Loucy (cell line): Measurements from ENCODE around the gene TAAR8.

Experiments used
- H2AFZ ChIP-seq: fragments of 200-600 bp; sonication (generic); 2 replicates; pipeline ENCODE4 v1.6.0; 2016; ENCODE audit warnings: antibody characterized with exemption, mild to moderate bottlenecking, low read length, moderate library complexity
- H3F3A ChIP-seq: fragments of 200-600 bp; 2 replicates; pipeline ENCODE4 v1.6.0; 2016; ENCODE audit warnings: antibody characterized with exemption, low read depth, mild to moderate bottlenecking
- H3K27me3 ChIP-seq: fragments of 200-600 bp; sonication (generic); 2 replicates; pipeline ENCODE4 v1.6.1; 2014; ENCODE audit warnings: low read length, mild to moderate bottlenecking; ENCODE audit not compliant: insufficient read depth, poor library complexity, severe bottlenecking
- H3K36me3 ChIP-seq: fragments of 200-600 bp; sonication (generic); 2 replicates; pipeline ENCODE4 v1.6.1; 2016; ENCODE audit warnings: low read length; ENCODE audit not compliant: insufficient read depth
- H3K4me1 ChIP-seq: fragments of 200-600 bp; sonication (generic); 2 replicates; pipeline ENCODE4 v1.5.1; 2014; ENCODE audit warnings: low read length, mild to moderate bottlenecking; ENCODE audit not compliant: insufficient read depth, poor library complexity, severe bottlenecking
- H3K4me2 ChIP-seq: fragments of 200-600 bp; sonication (generic); 2 replicates; pipeline ENCODE4 v1.6.0; 2014; ENCODE audit warnings: antibody characterized with exemption, low read length, low read depth, mild to moderate bottlenecking; ENCODE audit not compliant: poor library complexity, severe bottlenecking
- H3K4me3 ChIP-seq: fragments of 200-600 bp; sonication (generic); 2 replicates; pipeline ENCODE4 v1.5.1; 2014; ENCODE audit warnings: low read length, mild to moderate bottlenecking, mixed read lengths; ENCODE audit not compliant: poor library complexity, severe bottlenecking
- H3K79me2 ChIP-seq: fragments of 200-600 bp; sonication (generic); 2 replicates; pipeline ENCODE4 v1.6.1; 2014; ENCODE audit warnings: low read length; ENCODE audit not compliant: insufficient read depth
- H3K9ac ChIP-seq: fragments of 200-600 bp; sonication (generic); 2 replicates; pipeline ENCODE4 v1.6.0; 2014; ENCODE audit warnings: mild to moderate bottlenecking, low read depth, low read length, moderate library complexity; ENCODE audit not compliant: poor library complexity, severe bottlenecking
- H3K9me2 ChIP-seq: fragments of 200-600 bp; sonication (generic); replicated peaks from 2 replicates; pipeline ENCODE4 v1.6.1; 2016; ENCODE audit warnings: low read depth, low read length, mixed read lengths
- H3K9me3 ChIP-seq: fragments of 200-600 bp; sonication (generic); 2 replicates; pipeline ENCODE4 v1.6.1; 2014; ENCODE audit warnings: mild to moderate bottlenecking, antibody characterized with exemption, low read length, low read depth; ENCODE audit not compliant: insufficient read depth
- H4K20me1 ChIP-seq: fragments of 200-600 bp; sonication (generic); 2 replicates; pipeline ENCODE4 v1.6.0; 2014; ENCODE audit warnings: antibody characterized with exemption, low read length, mild to moderate bottlenecking; ENCODE audit not compliant: insufficient read depth, poor library complexity, severe bottlenecking
- CTCF ChIP-seq: fragments of 200-600 bp; sonication (generic); conservative IDR thresholded peaks from 2 replicates; pipeline ENCODE4 v1.5.1; 2014; ENCODE audit warnings: mild to moderate bottlenecking, antibody characterized with exemption, low read length
- EZH2phosphoT487 ChIP-seq: fragments of 200-600 bp; IDR thresholded peaks from 2 replicates; pipeline ENCODE4 v1.6.1; 2018; ENCODE audit warnings: antibody characterized with exemption, mild to moderate bottlenecking, moderate library complexity, borderline replicate concordance

TAAR8 gene

GRCh38 chr6:132552372-132552771 is at the start of gene TAAR8:
Gene TAAR8 (plus strand): TSS chr6:132552672. CDS start chr6:132552693, 21 bp downstream.
- no peak within 1 kb of the TSS for H3K4me3 ChIP-seq

GRCh38 chr6:132504757-132505156 is 47.7 kb upstream of the TAAR8 start:
- H3K9me3 ChIP-seq = no peaks in the 10 kb centered on the region
- H3K27me3 ChIP-seq = no peaks in the 10 kb centered on the region
- H3K4me2 ChIP-seq = no peak overlapping the region
- no peaks in the 10 kb centered on the region for H3K36me3 ChIP-seq
- H3K4me3 ChIP-seq = no peak overlapping the region
- H3F3A ChIP-seq = no peaks in the 10 kb centered on the region
- H2AFZ ChIP-seq = no peak overlapping the region
- H4K20me1 ChIP-seq = no peaks in the 10 kb centered on the region
- H3K9ac ChIP-seq = no peak overlapping the region
- TF ChIP-seq EZH2phosphoT487 = no peak
- no peak for TF ChIP-seq CTCF
- H3K79me2 ChIP-seq = no peaks in the 10 kb centered on the region
- no peaks in the 10 kb centered on the region for H3K4me1 ChIP-seq
- no peaks in the 10 kb centered on the region for H3K9me2 ChIP-seq

More at GRCh38 chr6:132552372-132552771, at the start of gene TAAR8:
- Histone ChIP-seq H2AFZ (no peak within 1 kb of the TSS), H3K4me2 (no peak within 1 kb of the TSS), H3K9me3 (no peaks in the 10 kb centered on the region), H3K79me2 (no peaks in the 10 kb centered on the region), H3F3A (no peaks in the 10 kb centered on the region), H4K20me1 (no peaks in the 10 kb centered on the region), H3K9me2 (no peaks in the 10 kb centered on the region), H3K9ac (no peak within 1 kb of the TSS), H3K27me3 (no peaks in the 10 kb centered on the region), H3K36me3 (no peaks in the 10 kb centered on the region), H3K4me1 (no peaks in the 10 kb centered on the region)
- no peak for TF ChIP-seq CTCF

GRCh38 chr6:132505158-132505557 is 47.3 kb upstream of the TAAR8 start:
- Histone ChIP-seq H2AFZ (no peak overlapping the region), H3K9ac (no peak overlapping the region), H3K79me2 (no peaks in the 10 kb centered on the region), H3F3A (no peaks in the 10 kb centered on the region), H3K4me2 (no peak overlapping the region), H3K9me3 (no peaks in the 10 kb centered on the region), H3K9me2 (no peaks in the 10 kb centered on the region), H3K4me3 (no peak overlapping the region), H3K27me3 (no peaks in the 10 kb centered on the region), H3K4me1 (no peaks in the 10 kb centered on the region), H3K36me3 (no peaks in the 10 kb centered on the region), H4K20me1 (no peaks in the 10 kb centered on the region)
- no peak for TF ChIP-seq CTCF
- TF ChIP-seq EZH2phosphoT487 = no peak
